ENCODE results near the gene EEF2K. TPM values are rescaled to one million over a fixed set of nuclear protein-coding genes. Genes with fewer than 3 reads are reported as not detected.

EEF2K gene
- total RNA-seq, 1 donor: 57.3 TPM

GRCh38 chr16:22265351-22265750 is 59.3 kb downstream of the EEF2K start:
- DNase-seq (ENCODE audit: low read depth): no peak
- TF ChIP-seq, protein P1, sequence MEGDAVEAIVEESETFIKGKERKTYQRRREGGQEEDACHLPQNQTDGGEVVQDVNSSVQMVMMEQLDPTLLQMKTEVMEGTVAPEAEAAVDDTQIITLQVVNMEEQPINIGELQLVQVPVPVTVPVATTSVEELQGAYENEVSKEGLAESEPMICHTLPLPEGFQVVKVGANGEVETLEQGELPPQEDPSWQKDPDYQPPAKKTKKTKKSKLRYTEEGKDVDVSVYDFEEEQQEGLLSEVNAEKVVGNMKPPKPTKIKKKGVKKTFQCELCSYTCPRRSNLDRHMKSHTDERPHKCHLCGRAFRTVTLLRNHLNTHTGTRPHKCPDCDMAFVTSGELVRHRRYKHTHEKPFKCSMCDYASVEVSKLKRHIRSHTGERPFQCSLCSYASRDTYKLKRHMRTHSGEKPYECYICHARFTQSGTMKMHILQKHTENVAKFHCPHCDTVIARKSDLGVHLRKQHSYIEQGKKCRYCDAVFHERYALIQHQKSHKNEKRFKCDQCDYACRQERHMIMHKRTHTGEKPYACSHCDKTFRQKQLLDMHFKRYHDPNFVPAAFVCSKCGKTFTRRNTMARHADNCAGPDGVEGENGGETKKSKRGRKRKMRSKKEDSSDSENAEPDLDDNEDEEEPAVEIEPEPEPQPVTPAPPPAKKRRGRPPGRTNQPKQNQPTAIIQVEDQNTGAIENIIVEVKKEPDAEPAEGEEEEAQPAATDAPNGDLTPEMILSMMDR (IDR thresholded peaks at IDR 0.05; ENCODE audit: insufficient read depth, low read length): no peak

DNA sequence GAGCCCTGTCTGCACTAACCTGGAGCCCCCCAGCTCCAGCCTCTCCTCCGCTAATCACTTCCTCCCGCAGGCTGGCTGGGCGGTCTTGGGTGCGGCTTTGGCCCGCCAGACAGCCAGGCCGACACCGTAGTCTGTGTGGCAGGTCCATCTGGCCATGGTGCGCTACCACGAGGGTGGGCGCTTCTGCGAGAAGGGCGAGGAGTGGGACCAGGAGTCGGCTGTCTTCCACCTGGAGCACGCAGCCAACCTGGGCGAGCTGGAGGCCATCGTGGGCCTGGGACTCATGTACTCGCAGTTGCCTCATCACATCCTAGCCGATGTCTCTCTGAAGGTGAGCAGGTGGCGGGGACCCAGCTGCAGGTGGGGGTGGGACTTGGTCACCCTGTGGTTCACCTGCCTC is 60.5 kb downstream of the EEF2K start:
- TF ChIP-seq, protein P1 (IDR thresholded peaks at IDR 0.05; ENCODE audit: insufficient read depth, low read length): no peak
- H3K4me3 ChIP-seq (ENCODE audit: low read depth, low read length): no peak overlapping the region
- no peak for DNase-seq (ENCODE audit: low read depth)

More at GRCh38 chr16:22265351-22265750, 59.3 kb downstream of the EEF2K start:
- no peak overlapping the region for H3K4me3 ChIP-seq (ENCODE audit: low read depth, low read length)

- no peak for DNase-seq (ENCODE audit: low read depth)
- TF ChIP-seq, protein P1 (IDR thresholded peaks at IDR 0.05; ENCODE audit: insufficient read depth, low read length): no peak
- H3K4me3 ChIP-seq (ENCODE audit: low read depth, low read length): no peak overlapping the region
Observed at GRCh38 chr16:22267764-22268163, 61.7 kb downstream of the EEF2K start.

GRCh38 chr16:22270525-22270924 is 64.4 kb downstream of the EEF2K start:
- DNase-seq (ENCODE audit: low read depth): peak; percentile 49
- no peak overlapping the region for H3K4me3 ChIP-seq (ENCODE audit: low read depth, low read length)
- TF ChIP-seq, protein P1 (IDR thresholded peaks at IDR 0.05; ENCODE audit: insufficient read depth, low read length): no peak

DNA sequence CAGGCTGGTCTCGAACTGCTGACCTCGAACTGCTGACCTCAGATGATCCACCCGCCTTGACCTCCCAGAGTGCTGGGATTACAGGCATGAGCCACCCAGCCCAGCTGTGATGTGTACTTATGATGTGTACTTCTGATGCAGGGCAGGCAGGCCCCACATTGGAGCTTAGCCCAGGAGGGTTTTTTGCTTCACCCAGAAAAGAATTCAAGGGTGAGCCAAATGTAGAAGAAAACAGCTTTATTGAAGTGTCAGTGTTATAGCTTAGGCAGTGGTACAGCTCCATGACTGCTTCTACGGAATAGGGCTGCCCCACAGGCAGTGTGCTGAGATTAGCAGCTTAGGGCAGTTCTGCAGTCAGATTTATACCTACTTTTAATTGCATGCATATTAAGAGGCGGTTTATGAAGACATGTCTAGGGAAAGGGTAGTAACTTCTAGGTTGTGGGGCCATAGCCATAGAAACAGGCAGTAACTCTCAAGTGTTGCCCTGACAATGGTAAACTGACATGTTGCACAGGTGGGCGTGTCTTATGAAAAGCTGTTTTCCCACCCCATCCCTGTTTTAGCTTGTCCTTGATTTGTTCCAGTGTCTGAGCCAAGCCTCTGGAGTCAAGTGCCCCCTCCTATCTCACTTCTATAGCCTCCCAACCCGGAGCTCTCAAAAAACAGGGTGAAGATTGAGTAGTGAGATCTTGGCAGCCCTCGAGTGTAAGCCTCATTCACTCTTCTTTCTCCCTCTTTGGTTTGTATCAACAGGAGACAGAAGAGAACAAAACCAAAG is 67.0 kb downstream of the EEF2K start:
- peak; percentile 52 for DNase-seq (ENCODE audit: low read depth)
- TF ChIP-seq, protein P1 (IDR thresholded peaks at IDR 0.05; ENCODE audit: insufficient read depth, low read length): no peak
- no peak overlapping the region for H3K4me3 ChIP-seq (ENCODE audit: low read depth, low read length)

- TF ChIP-seq, protein P1 (IDR thresholded peaks at IDR 0.05; ENCODE audit: insufficient read depth, low read length): no peak
- no peak overlapping the region for H3K4me3 ChIP-seq (ENCODE audit: low read depth, low read length)
- no peak for DNase-seq (ENCODE audit: low read depth)
Observed at GRCh38 chr16:22274916-22275315, 68.8 kb downstream of the EEF2K start.
